Caco-2 (cell line): ENCODE data around the gene AHCY. TPM values are rescaled to one million over a fixed set of nuclear protein-coding genes. Genes with fewer than 3 reads are reported as not detected.
A peak's percentile ranks its signal among the peaks of the same experiment; 100 is the strongest.

Experiments
- BruUV-seq: library from RNA; stranded (reverse); fragments of 400-500 nt; replicated peaks from 2 replicates; lab custom pipeline; 2021; lab: Mats Ljungman, UMichigan
- CTCF ChIA-PET: fragments of 300-600 bp; sonication (Branson Sonifier 250); formaldehyde crosslinking; loops from one replicate; lab custom pipeline; 2022; ENCODE audit warnings: antibody characterized with exemption; lab: Charles Lee
- POLR2A ChIA-PET: fragments of 300-600 bp; sonication (Branson Sonifier 250); formaldehyde crosslinking; loops from one replicate; lab custom pipeline; 2022; ENCODE audit warnings: antibody characterized with exemption; lab: Charles Lee
- DNase-seq, 2 experiments: peaks; one replicate each; pipeline versions ENCODE4 v3.0.0 to v3.0.0-alpha.2; 2020 to 2022
- H3K27me3 ChIP-seq: replicated peaks from 2 replicates; pipeline ENCODE4 v1.6.0; 2011; ENCODE audit warnings: low read length; ENCODE audit not compliant: control insufficient read depth, insufficient read depth
- H3K36me3 ChIP-seq: 2 replicates; pipeline ENCODE4 v1.5.1; 2011; ENCODE audit warnings: low read length; ENCODE audit not compliant: control insufficient read depth, insufficient read depth
- H3K4me1 ChIP-seq: fragments of 250-450 bp; sonication (Bioruptor Pico); 2 replicates; pipeline ENCODE4 v1.5.1; 2020; ENCODE audit warnings: mild to moderate bottlenecking
- H3K4me3 ChIP-seq: 2 replicates; pipeline ENCODE4 v1.5.1; 2011; ENCODE audit warnings: low read depth, mild to moderate bottlenecking, control low read depth, low read length
- H3K9me3 ChIP-seq: fragments of 250-450 bp; sonication (Bioruptor Pico); 2 replicates; pipeline ENCODE4 v1.5.1; 2020; ENCODE audit warnings: mild to moderate bottlenecking, moderate library complexity
- H3K27ac Mint-ChIP-seq: one replicate; pipeline ENCODE4 v1.8.0; 2022; ENCODE audit warnings: mixed read lengths; ENCODE audit not compliant: unreplicated experiment
- H3K27me3 Mint-ChIP-seq: one replicate; pipeline ENCODE4 v1.8.0; 2022; ENCODE audit warnings: mixed read lengths; ENCODE audit not compliant: insufficient read depth, unreplicated experiment
- H3K36me3 Mint-ChIP-seq: one replicate; pipeline ENCODE4 v1.8.0; 2022; ENCODE audit warnings: mild to moderate bottlenecking, mixed read lengths; ENCODE audit not compliant: insufficient read depth, unreplicated experiment
- H3K4me1 Mint-ChIP-seq: one replicate; pipeline ENCODE4 v1.8.0; 2022; ENCODE audit warnings: low read depth, mixed read lengths; ENCODE audit not compliant: unreplicated experiment
- H3K4me3 Mint-ChIP-seq: one replicate; pipeline ENCODE4 v1.8.0; 2022; ENCODE audit warnings: mild to moderate bottlenecking, moderate library complexity, mixed read lengths; ENCODE audit not compliant: unreplicated experiment
- H3K9me3 Mint-ChIP-seq: one replicate; pipeline ENCODE4 v1.8.0; 2022; ENCODE audit warnings: mixed read lengths; ENCODE audit not compliant: unreplicated experiment
- CTCF ChIP-seq, 2 experiments: fragments of 200-600 bp in 1 of 2; IDR thresholded peaks; 1 replicate in 1 of 2; 2 replicates in 1 of 2; pipeline versions ENCODE4 v1.5.1 to v1.8.0; 2011 to 2022; ENCODE audit warnings: antibody characterized with exemption in 1 of 2, control low read depth in 1 of 2, inconsistent platforms in 1 of 2, low read depth in 1 of 2, low read length in 1 of 2, mild to moderate bottlenecking in 1 of 2, moderate library complexity in 1 of 2; ENCODE audit not compliant: insufficient read depth in 1 of 2, severe bottlenecking in 1 of 2, unreplicated experiment in 1 of 2
- intact Hi-C: fragments of 100-400 bp; cut with micrococcal nuclease; formaldehyde crosslinking; loops from one replicate; pipeline ENCODE4 v1.10.0; 2022; ENCODE audit not compliant: unreplicated experiment
- total RNA-seq: library from RNA; stranded (reverse); gene quantifications from 2 replicates; pipeline ENCODE4 v1.2.3, GENCODE V29; 2022

The AHCY gene
- total RNA-seq, 1 experiment from 2014 or later: 665 TPM

- intact Hi-C loops: loop anchor here (1.0 to 5.0 kb wide), 9 partner anchors 51 to 226 kb away; partner anchors contain the start of genes DYNLRB1 and ITCH
- BruUV-seq: no TSS peak
- H3K27me3 Mint-ChIP-seq: no peaks in the 10 kb centered on the region
- Histone ChIP-seq H3K4me3 (peak overlapping the region; percentile 53), H3K4me1 (peaks cover 34% of the 10 kb centered on the region), H3K9me3 (no peaks in the 10 kb centered on the region), H3K36me3 (no peaks in the 10 kb centered on the region), H3K27me3 (no peaks in the 10 kb centered on the region)
- no peaks in the 10 kb centered on the region for H3K9me3 Mint-ChIP-seq
- peak; percentile 97 to 99 for DNase-seq
- ChIA-PET POLR2A (interaction anchor here (0.6 to 3.7 kb wide), 13 partner anchors 10 to 1029 kb away, joined by 3 to 76 read pairs (median 5); partner anchors contain the start of genes AHCY, DYNLRB1, ITCH and TP53INP2), CTCF (interaction anchor here (0.6 to 4.5 kb wide), 91 partner anchors 8 to 662 kb away, joined by 3 to 130 read pairs (median 6); partner anchors contain the start of genes AHCY, DYNLRB1, ITCH and TP53INP2)
- peak overlapping the region; percentile 79 for H3K27ac Mint-ChIP-seq
- TF ChIP-seq CTCF (IDR thresholded peaks at IDR 0.05; ENCODE audit: insufficient read depth in 1 of 2, low read depth in 1 of 2, low read length in 1 of 2, severe bottlenecking in 1 of 2, unreplicated experiment in 1 of 2): peak; percentile 100
- H3K36me3 Mint-ChIP-seq: peaks cover 10% of the 10 kb centered on the region
- peak overlapping the region; percentile 77 for H3K4me3 Mint-ChIP-seq
- peaks cover 16% of the 10 kb centered on the region for H3K4me1 Mint-ChIP-seq
Observed at GRCh38 chr20:34312544-34313217, 9.5 kb upstream of the AHCY start.

- Histone ChIP-seq H3K4me1 (peaks cover 34% of the 10 kb centered on the region), H3K27me3 (no peaks in the 10 kb centered on the region), H3K4me3 (peak overlapping the region; percentile 53), H3K36me3 (no peaks in the 10 kb centered on the region), H3K9me3 (no peaks in the 10 kb centered on the region)
- TF ChIP-seq CTCF (IDR thresholded peaks at IDR 0.05; ENCODE audit: insufficient read depth in 1 of 2, low read depth in 1 of 2, low read length in 1 of 2, severe bottlenecking in 1 of 2, unreplicated experiment in 1 of 2): no peak
- peak overlapping the region; percentile 77 for H3K4me3 Mint-ChIP-seq
- H3K9me3 Mint-ChIP-seq: no peaks in the 10 kb centered on the region
- peak overlapping the region; percentile 79 for H3K27ac Mint-ChIP-seq
- ChIA-PET POLR2A (interaction anchor here (0.6 to 3.7 kb wide), 12 partner anchors 9 to 392 kb away, joined by 3 to 76 read pairs (median 4); partner anchors contain the start of genes AHCY, DYNLRB1, EIF2S2 and ITCH), CTCF (interaction anchor here (0.6 to 4.5 kb wide), 77 partner anchors 9 to 458 kb away, joined by 3 to 130 read pairs (median 6); partner anchors contain the start of genes AHCY, DYNLRB1, ITCH and TP53INP2)
- H3K27me3 Mint-ChIP-seq: no peaks in the 10 kb centered on the region
- H3K36me3 Mint-ChIP-seq: peaks cover 10% of the 10 kb centered on the region
- H3K4me1 Mint-ChIP-seq: peaks cover 16% of the 10 kb centered on the region
- no TSS peak for BruUV-seq
- intact Hi-C loops: loop anchor here (1.0 to 5.0 kb wide), 9 partner anchors 51 to 226 kb away; partner anchors contain the start of genes DYNLRB1 and ITCH
- peak; percentile 64 to 77 for DNase-seq
Observed at GRCh38 chr20:34312024-34312460, 8.9 kb upstream of the AHCY start.
